Natural killer cell (primary cell): ENCODE measurements around the gene PJVK. TPM values are rescaled to one million over a fixed set of nuclear protein-coding genes. Genes with fewer than 3 reads are reported as not detected.

Source experiments
- ATAC-seq, 3 donors: fragments of 150-1000 bp in 2 of 3; fragments of 200-7000 bp in 1 of 3; cut with Tn5 transposase; 1 replicate in 1 of 3; 2 replicates in 2 of 3; pipeline ENCODE4 v1.10.0; 2021; ENCODE audit warnings: mild to moderate bottlenecking in 2 of 3, moderate library complexity in 2 of 3
- DNase-seq, 2 donors: peaks; one replicate each; pipeline versions ENCODE4 v3.0.0 to v3.0.0-alpha.2; 2013 to 2021; ENCODE audit warnings: mixed read lengths in 1 of 2
- H3K27ac ChIP-seq: one replicate; pipeline ENCODE4 v1.5.1; 2013; ENCODE audit warnings: mild to moderate bottlenecking, low read length
- H3K27me3 ChIP-seq: one replicate; pipeline ENCODE4 v1.6.1; 2013; ENCODE audit warnings: low read length; ENCODE audit not compliant: control insufficient read depth, insufficient read depth
- H3K36me3 ChIP-seq: one replicate; pipeline ENCODE4 v1.6.1; 2013; ENCODE audit warnings: low read length; ENCODE audit not compliant: control insufficient read depth, insufficient read depth
- H3K4me1 ChIP-seq: one replicate; pipeline ENCODE4 v1.6.1; 2013; ENCODE audit warnings: low read length; ENCODE audit not compliant: control insufficient read depth, insufficient read depth
- H3K4me3 ChIP-seq: one replicate; pipeline ENCODE4 v1.5.1; 2013; ENCODE audit warnings: low read length
- H3K9me3 ChIP-seq: one replicate; pipeline ENCODE4 v1.6.1; 2013; ENCODE audit warnings: low read length; ENCODE audit not compliant: control insufficient read depth, insufficient read depth
- H3K27ac Mint-ChIP-seq, 2 donors: one replicate each; pipeline ENCODE4 v1.8.0; 2022; ENCODE audit warnings: mild to moderate bottlenecking in 2 of 2, mixed read lengths in 2 of 2, moderate library complexity in 1 of 2
- H3K27me3 Mint-ChIP-seq, 2 donors: one replicate each; pipeline ENCODE4 v1.8.0; 2022; ENCODE audit warnings: low read depth in 2 of 2, mixed read lengths in 2 of 2
- H3K36me3 Mint-ChIP-seq: one replicate; pipeline ENCODE4 v1.8.0; 2022; ENCODE audit warnings: mixed read lengths
- H3K4me1 Mint-ChIP-seq, 2 donors: one replicate each; pipeline ENCODE4 v1.8.0; 2022; ENCODE audit warnings: mixed read lengths in 2 of 2
- H3K4me3 Mint-ChIP-seq: one replicate; pipeline ENCODE4 v1.8.0; 2022; ENCODE audit warnings: mild to moderate bottlenecking, moderate library complexity, mixed read lengths
- H3K9me3 Mint-ChIP-seq, 2 donors: one replicate each; pipeline ENCODE4 v1.8.0; 2022; ENCODE audit warnings: mixed read lengths in 2 of 2
- CTCF ChIP-seq: fragments of 200-600 bp; IDR thresholded peaks from one replicate; pipeline ENCODE4 v1.8.0; 2022; ENCODE audit warnings: antibody characterized with exemption
- WGBS: methylation state at CpG from one replicate; pipeline ENCODE4 v1.1.7; 2013; ENCODE audit warnings: missing lambda C conversion rate; ENCODE audit not compliant: insufficient coverage; 5-methylcytosine and 5-hydroxymethylcytosine counted together
- intact Hi-C: fragments of 100-400 bp; cut with micrococcal nuclease; formaldehyde crosslinking; loops from one replicate; pipeline ENCODE4 v1.14.2; 2022
- total RNA-seq, 4 donors: library from RNA; stranded (reverse); fragments of 120-200 nt in 1 of 4; gene quantifications; one replicate each; pipeline versions ENCODE4 v1.2.3 to v1.2.4, GENCODE V29; 2013 to 2022

PJVK gene
- total RNA-seq, 3 donors from 2014 or later (not counting 1 experiment from before 2014, with no cell fraction given) = 1.3 to 2.7 (median 2.5) TPM

GRCh38 chr2:178491612-178492011 is 40.4 kb downstream of the PJVK start:
- no peaks in the 10 kb centered on the region for H3K4me1 ChIP-seq
- H3K4me3 ChIP-seq = no peak overlapping the region
- Mint-ChIP-seq H3K27ac (no peak overlapping the region), H3K4me3 (no peak overlapping the region), H3K9me3 (no peaks in the 10 kb centered on the region), H3K36me3 (peaks cover 15% of the 10 kb centered on the region), H3K4me1 (peaks cover 19 to 25% of the 10 kb centered on the region in 2 donors), H3K27me3 (no peaks in the 10 kb centered on the region)
- H3K27me3 ChIP-seq = no peaks in the 10 kb centered on the region
- H3K9me3 ChIP-seq = no peaks in the 10 kb centered on the region
- H3K27ac ChIP-seq = no peak overlapping the region
- no peak for ATAC-seq
- peaks cover 57% of the 10 kb centered on the region for H3K36me3 ChIP-seq
- no peak for DNase-seq
- intact Hi-C loops = no loop called here
- TF ChIP-seq CTCF = no peak
- 98% methylated on average over 6 of the region's 6 CpGs for WGBS

GRCh38 chr2:178496049-178496448 is 44.9 kb downstream of the PJVK start:
- H3K27ac Mint-ChIP-seq = peak overlapping the region in 1 of 2 donors; percentile 31
- Histone ChIP-seq H3K4me1 (no peaks in the 10 kb centered on the region), H3K27me3 (no peaks in the 10 kb centered on the region), H3K4me3 (no peak overlapping the region), H3K9me3 (no peaks in the 10 kb centered on the region), H3K27ac (no peak overlapping the region), H3K36me3 (peaks cover 74% of the 10 kb centered on the region)
- H3K9me3 Mint-ChIP-seq = no peaks in the 10 kb centered on the region
- H3K4me1 Mint-ChIP-seq = no peaks in the 10 kb centered on the region
- no peak overlapping the region for H3K4me3 Mint-ChIP-seq
- no peak for DNase-seq
- intact Hi-C loops = no loop called here
- no peak for TF ChIP-seq CTCF
- 91% methylated on average over 4 of the region's 4 CpGs for WGBS
- peaks cover 19% of the 10 kb centered on the region for H3K36me3 Mint-ChIP-seq
- ATAC-seq = no peak
- no peaks in the 10 kb centered on the region for H3K27me3 Mint-ChIP-seq

- Mint-ChIP-seq H3K27ac (no peak overlapping the region), H3K4me3 (no peak overlapping the region), H3K27me3 (no peaks in the 10 kb centered on the region), H3K9me3 (no peaks in the 10 kb centered on the region), H3K36me3 (peaks cover 38% of the 10 kb centered on the region), H3K4me1 (no peaks in the 10 kb centered on the region)
- ATAC-seq (no peak), DNase-seq (no peak)
- H3K36me3 ChIP-seq = peaks cover 87% of the 10 kb centered on the region
- no peaks in the 10 kb centered on the region for H3K27me3 ChIP-seq
- H3K4me1 ChIP-seq = no peaks in the 10 kb centered on the region
- intact Hi-C loops = no loop called here
- no peaks in the 10 kb centered on the region for H3K9me3 ChIP-seq
- no peak for TF ChIP-seq CTCF
- H3K27ac ChIP-seq = no peak overlapping the region
- H3K4me3 ChIP-seq = no peak overlapping the region
Observed at GRCh38 chr2:178498137-178498536, 47.0 kb downstream of the PJVK start.

GRCh38 chr2:178499640-178500039 is 48.5 kb downstream of the PJVK start:
- DNase-seq = no peak
- H3K4me3 ChIP-seq = no peak overlapping the region
- peaks cover 38% of the 10 kb centered on the region for H3K36me3 Mint-ChIP-seq
- no peaks in the 10 kb centered on the region for H3K4me1 Mint-ChIP-seq
- no peaks in the 10 kb centered on the region for H3K27me3 ChIP-seq
- ATAC-seq = no peak
- intact Hi-C loops = no loop called here
- peaks cover 86% of the 10 kb centered on the region for H3K36me3 ChIP-seq
- 94% methylated on average over 3 of the region's 3 CpGs for WGBS
- H3K9me3 Mint-ChIP-seq = no peaks in the 10 kb centered on the region
- no peaks in the 10 kb centered on the region for H3K27me3 Mint-ChIP-seq
- no peaks in the 10 kb centered on the region for H3K4me1 ChIP-seq
- no peak overlapping the region for H3K27ac Mint-ChIP-seq
- no peaks in the 10 kb centered on the region for H3K9me3 ChIP-seq
- no peak for TF ChIP-seq CTCF
- no peak overlapping the region for H3K27ac ChIP-seq
- no peak overlapping the region for H3K4me3 Mint-ChIP-seq
